GM12873 (cell line): Measurements from ENCODE around the gene LDHD.

ENCODE experiments used
- TF ChIP-seq, protein P1 (sequence below): IDR thresholded peaks from 2 replicates; pipeline ENCODE4 v1.5.1; 2012; ENCODE audit warnings: low read depth, mild to moderate bottlenecking, moderate library complexity, low read length, control low read depth; ENCODE audit not compliant: insufficient read depth; ENCODE audit errors: missing control alignments

LDHD gene

DNA sequence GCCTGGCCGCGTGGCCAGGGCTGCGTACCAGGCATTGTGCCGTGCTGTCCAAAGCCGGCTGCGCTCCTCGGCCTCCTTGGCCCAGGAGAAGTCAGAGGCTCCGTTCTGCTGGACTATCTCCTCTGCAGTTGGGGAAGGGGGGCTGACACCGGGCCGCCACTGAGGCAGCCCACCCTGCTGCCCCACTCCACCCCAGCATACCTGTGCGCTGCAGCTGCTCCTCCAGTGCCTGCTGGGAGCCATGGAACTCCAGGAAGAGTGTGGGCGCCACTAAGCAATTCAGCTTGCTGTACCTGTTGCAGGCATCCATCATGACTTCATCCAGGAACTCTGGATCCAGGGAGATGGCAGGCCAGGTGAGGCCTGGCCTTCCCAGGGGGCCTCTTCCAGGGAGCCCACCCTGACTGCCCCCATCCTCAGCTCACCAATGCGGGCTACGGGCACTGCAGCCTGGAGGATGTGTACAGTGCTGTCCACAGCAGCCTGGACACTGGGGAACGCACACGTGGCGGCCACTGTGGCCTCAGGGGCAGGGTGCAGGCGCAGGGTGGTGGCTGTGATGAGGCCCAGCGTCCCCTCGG lies 2.9 kb downstream of the LDHD start:
- TF ChIP-seq, protein P1, sequence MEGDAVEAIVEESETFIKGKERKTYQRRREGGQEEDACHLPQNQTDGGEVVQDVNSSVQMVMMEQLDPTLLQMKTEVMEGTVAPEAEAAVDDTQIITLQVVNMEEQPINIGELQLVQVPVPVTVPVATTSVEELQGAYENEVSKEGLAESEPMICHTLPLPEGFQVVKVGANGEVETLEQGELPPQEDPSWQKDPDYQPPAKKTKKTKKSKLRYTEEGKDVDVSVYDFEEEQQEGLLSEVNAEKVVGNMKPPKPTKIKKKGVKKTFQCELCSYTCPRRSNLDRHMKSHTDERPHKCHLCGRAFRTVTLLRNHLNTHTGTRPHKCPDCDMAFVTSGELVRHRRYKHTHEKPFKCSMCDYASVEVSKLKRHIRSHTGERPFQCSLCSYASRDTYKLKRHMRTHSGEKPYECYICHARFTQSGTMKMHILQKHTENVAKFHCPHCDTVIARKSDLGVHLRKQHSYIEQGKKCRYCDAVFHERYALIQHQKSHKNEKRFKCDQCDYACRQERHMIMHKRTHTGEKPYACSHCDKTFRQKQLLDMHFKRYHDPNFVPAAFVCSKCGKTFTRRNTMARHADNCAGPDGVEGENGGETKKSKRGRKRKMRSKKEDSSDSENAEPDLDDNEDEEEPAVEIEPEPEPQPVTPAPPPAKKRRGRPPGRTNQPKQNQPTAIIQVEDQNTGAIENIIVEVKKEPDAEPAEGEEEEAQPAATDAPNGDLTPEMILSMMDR, result no peak

DNA sequence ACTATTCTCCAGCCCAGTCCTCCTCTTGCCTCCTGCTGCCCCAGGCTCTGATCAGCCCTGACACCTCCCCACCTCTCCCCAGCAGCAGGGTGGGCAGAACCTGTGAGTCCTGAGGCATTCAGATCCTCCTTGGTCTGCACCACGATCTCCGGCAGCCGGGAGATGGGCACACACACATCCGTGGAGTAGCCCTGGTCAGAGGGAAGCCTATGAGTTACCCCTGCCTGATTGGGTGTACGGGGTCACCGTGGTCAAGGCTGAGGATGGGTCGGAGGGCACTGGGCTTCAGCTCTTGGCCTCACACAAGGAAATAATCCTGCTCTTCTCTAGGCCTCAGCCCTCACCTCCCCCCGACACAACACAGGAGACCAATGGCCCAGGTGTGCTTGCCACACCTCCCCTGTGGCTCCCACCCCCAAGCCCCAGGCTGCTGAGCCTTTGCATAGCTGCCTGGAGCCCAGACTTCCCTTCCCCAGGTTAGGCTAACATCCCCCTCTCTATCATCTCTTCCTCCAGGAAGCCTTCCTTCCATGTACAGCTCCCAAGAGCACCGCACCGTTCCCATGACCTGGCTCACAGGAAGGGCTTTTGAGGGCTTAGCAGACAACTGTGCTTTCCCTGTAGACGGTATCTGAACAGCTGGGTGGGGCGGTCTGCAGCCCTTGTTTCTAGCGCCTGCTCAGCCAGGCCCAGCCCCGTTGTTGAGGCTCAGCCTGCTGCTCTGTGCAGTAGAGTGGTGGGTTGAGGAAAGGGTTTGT lies 3.7 kb downstream of the LDHD start:
- TF ChIP-seq, protein P1, result no peak

DNA sequence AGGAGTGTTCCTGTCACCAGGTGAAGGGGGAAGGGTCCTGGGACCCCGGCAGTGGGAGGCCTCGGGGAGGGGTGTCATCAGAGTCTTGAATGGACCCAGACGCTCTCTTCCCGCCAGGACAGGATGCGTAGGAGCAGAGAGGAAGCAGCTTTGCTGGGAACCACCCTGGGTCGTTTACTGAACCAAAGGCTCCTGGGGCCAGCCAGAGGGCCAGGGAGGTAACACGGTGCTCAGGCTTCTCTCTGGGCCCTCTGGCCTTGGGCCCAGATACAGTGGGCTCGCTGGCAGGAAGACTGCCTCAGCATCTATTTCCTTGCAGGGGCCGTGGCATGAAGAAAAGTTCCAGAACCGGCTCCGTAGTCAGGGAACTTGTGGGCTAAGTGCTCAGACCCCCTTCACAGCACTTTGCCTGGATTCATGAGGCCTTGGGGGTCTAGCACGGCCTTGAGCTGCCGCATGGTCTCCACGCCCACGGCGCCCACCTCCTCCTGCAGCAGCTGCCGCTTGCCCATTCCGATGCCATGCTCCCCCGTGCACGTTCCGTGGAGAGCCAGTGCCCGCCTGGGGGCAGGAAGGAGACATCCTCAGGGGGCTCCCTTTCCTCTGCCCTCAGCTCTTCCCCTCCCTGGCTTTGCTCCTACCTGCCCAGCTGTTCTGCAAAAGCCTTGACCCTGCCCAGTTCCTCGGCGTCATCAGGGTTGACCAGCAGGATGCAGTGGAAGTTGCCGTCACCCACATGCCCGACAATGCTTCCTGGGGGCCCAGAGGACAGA lies 4.4 kb downstream of the LDHD start:
- TF ChIP-seq, protein P1, result no peak

DNA sequence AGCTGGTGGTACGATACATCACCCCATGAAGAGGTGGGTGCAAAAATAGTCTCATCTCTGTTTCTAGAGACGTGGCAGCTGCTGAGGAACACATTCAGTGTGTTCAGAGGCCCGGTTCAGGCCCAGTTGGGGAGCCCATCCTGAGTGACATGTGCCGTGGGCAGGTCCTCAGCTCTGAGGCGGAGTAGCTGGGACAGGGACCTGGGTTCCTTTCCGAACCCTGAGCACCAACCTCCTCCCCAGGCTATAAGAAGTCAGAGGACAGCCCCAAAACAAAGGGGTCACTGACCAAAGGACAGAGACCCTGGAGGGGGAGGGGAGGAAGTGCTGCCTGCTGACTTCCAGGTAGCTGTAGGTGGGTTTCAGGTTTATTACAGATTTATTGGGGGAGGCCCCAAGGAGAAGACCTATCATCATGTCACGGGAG lies 5.1 kb downstream of the LDHD start:
- TF ChIP-seq, protein P1, result no peak

DNA sequence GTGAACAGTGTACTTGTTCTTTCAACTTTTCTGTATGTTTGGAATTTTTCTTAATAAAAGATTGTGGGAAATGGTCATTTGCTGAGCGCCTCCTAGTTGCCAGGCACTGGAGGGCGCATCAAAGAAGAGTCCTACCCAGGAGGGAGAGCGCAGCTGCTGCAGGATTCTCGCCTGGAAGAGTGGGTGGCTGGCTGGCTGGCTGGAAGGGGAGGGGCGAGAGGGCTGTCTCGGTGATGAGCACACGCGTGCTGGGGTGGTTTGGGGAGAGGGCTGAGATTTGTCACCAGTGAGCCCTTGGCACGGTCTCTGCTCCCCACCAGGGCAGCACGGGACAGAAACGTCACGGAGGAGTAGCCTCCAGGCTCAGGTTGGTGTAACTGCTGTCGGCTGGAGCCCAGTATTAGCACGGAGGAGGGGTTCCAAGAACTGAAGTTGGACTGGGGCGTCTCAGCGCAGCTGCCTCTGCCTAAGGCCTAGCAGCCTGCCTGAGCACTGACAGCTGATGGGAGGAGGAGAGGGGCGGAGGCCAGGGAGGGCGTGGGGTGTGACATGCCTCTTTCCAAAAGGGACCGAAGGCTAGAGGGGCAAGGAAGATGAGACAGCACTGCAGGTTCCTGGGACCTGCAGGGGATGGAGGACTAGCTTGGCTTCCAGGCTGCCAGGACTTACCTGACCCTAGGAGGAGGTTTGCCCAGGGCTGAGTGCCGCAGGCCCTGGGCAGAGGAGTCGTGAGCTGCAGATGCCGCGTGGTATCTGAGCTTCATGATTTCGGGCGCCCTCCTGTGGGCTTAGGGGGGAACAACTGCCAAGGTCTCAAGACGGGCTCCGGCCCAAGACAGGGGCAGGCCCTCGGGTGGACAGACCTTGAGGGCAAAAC lies 5.7 kb downstream of the LDHD start:
- TF ChIP-seq, protein P1, result peak; percentile 95

DNA sequence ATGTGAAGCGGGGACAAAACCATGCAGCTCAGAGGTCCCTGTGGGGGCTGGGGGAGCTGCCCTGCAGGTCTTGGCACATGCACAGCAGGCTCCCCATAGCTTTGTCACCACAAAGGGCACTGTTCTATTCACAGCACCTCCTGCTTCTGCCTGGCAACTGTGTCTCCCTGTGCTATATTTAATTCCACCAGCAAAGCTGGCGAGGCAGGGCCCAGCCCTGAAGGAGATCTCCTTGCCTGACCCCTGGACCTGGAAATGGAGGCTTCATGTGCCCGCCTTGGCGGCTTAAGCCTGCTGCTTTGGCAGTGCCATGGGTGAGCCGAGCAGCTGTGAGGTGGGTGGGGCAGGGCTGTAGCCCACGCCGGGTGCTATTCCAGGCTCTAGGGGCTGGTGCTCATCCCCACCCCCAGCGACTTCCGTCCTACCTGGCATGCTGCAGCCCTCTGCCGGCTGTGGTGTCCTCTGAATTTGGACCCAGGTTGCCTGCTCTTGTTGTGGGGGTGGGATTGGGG lies 6.8 kb downstream of the LDHD start:
- TF ChIP-seq, protein P1, result peak; percentile 23
